GM19395 (cell line): Measurements from ENCODE around the gene CAMK1D.
"Not testable (repeated sequence)": the region's sequence is repeated elsewhere in the genome, so short reads cannot be mapped to it uniquely, and the experiment has no call there.

Experiments
- ATAC-seq: cut with Tn5 transposase; IDR thresholded peaks from one replicate; pipeline ENCODE4 v1.9.1; 2021; ENCODE audit warnings: mild to moderate bottlenecking, moderate library complexity; ENCODE audit not compliant: unreplicated experiment

CAMK1D gene

GRCh38 chr10:12489357-12489756 is 140.0 kb downstream of the CAMK1D start:
- ATAC-seq: no peak

GRCh38 chr10:12489806-12490205 is 140.5 kb downstream of the CAMK1D start:
- ATAC-seq: no peak

DNA sequence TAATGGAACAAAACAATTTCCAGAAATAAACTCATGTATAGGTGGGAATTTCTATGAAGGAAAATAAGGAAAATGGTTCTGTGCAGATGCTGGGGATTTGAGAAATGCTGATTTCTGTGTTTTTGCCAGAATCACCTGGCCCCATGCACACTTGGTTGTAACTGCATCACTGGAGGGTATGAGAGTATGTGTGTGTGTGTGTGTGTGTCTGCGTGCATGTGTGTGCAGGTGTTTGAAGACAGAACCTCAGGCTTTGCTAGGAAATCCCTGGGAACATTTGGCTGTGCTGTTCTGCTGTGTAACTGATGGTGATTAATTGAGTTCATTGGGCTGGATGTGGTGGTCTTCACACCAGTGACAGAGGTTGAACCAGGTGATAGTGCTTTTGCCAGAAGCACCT is 141.6 kb downstream of the CAMK1D start:
- no peak for ATAC-seq

GRCh38 chr10:12491491-12491890 is 142.1 kb downstream of the CAMK1D start:
- no peak for ATAC-seq

DNA sequence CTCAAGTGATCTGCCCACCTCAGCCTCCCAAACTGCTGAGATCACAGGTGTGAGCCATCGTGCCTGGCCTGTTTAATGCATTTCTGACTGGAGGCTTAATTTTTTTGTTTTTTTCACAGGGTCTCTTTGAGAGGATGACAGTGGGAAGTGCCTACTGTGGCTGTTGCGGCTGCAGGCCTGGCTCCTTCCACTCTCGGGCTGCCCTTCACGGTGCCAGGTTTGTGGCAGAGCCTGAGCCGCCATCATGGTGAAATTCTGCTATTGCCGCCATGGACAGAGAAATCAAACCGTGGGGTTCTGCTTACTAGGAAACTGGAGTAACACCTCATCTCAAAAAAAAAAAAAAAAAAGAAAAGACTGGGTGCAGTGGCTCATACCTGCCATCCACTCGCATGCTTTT is 142.7 kb downstream of the CAMK1D start:
- no peak for ATAC-seq

GRCh38 chr10:12497046-12497445 is 147.7 kb downstream of the CAMK1D start:
- not testable (repeated sequence) for ATAC-seq

DNA sequence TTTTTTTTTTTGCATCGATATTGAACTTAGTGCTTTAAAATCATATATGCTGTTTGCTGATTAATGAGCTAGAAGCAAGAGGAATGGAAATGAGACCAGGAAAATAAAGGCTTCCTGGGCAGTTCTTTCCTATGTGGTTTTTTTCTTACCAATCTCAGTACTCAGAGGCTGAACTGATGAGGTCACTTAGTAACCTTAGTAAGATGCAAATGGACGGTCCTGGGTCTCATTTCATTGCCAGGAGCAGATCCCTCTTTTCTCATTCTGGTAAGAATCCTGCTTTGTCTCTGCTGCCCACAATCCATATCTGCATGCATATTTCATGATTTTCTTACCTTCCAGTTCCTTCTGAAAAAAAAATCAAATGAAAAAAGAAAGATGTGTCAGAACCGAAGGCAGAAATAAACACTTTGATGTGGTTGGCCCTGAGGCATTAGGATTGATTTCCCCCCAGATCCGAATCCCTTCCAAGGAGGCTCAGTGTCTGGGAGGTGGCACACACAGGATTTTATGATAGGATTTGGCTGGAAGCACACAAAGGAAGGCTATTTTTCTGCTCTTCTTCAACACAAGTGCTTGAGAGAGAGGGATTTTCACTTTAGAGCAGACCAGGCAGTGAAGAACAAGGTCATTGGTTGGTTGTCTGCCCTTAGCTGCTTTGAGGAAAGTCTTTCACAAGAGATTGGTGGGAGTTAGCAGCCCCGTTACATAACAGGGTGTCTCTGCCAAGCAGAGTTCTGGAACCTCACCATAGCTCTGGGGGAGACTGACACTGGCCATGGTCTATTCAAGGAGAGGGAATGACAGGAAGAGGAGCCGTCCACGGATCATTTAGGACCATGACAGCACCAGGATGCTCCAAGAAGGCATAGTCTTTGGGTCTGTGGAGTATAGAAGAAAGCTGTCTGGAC is 150.0 kb downstream of the CAMK1D start:
- no peak for ATAC-seq

GRCh38 chr10:12500381-12501303 is 151.3 kb downstream of the CAMK1D start:
- ATAC-seq: no peak

GRCh38 chr10:12501324-12501723 is 152.0 kb downstream of the CAMK1D start:
- no peak for ATAC-seq

DNA sequence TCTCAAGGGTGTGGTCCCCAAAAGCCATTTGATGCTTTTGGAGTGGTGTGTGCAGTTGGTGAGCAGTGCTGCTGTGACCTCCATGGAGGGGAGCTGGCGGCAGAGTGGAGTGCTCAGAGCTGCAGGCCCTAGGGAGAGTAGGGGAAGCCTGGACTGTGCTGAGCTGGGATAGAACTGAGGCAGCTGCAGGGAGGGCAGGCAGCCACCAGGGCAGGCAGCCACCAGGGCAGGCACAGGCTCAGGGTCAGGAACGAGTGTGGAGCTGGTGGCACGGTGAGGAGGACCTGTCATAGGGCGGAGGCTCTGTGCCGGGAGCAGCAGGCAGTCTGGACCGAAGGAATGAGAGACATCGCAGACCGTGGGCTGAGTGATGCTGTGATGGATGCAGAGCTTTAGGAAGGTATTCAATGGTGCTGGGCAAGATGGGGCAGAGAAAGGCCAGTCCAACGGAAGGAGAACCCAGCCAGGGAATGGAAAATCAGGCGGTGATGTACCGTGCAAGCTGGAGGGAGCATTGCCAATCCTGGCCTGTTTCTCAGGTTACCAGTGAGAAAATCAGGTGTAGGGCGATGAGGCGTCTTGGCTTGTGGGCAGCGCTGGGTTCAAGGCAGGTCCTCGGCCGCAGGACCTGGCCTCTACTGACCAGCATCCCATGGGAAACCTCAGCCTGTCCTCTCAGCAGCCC is 152.6 kb downstream of the CAMK1D start:
- no peak for ATAC-seq

- no peak for ATAC-seq
These were observed 153.4 kb downstream of the CAMK1D start for GRCh38 chr10:12502526-12503274.

DNA sequence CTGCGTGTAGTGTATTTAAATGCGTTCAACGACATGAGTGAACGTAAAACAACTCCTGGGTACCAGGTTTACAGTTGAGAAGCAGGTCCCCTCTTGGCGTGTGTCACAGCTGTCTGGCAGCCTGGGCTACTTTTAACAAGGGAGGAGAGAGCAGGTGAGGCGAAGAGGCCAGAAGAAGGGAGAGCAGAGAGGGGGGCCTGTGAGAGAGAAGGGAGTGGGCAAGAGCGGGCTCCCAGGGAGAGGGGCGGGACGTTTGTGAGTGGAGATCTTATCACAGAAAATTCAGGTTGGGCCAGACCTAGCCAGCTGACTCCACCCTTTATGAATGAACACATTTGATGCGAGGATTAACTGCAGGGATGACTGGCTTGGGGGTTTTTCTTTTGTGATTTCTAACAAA is 154.0 kb downstream of the CAMK1D start:
- ATAC-seq: no peak

- ATAC-seq: no peak
These were observed 154.8 kb downstream of the CAMK1D start for GRCh38 chr10:12504176-12504575.

DNA sequence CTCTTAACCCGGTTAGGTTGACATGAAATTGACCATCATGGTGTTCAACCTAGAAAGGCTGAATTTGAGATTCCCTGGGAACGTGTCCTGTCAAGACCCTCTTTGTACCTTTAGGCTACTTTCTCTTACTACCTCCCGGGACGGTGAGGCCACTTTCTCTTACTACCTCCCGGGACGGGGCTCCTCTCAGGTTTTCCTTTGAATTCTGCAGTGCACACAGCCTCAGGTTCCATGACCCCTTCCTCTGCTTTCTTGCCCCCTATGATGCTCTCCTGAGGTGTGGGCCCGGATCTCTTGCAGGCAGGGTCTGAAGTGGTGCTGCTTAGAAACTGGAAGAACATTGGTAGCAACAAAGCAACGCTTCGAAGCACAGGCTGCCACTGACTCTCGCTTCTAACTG is 155.3 kb downstream of the CAMK1D start:
- ATAC-seq: no peak

GRCh38 chr10:12505683-12506082 is 156.3 kb downstream of the CAMK1D start:
- ATAC-seq: no peak

DNA sequence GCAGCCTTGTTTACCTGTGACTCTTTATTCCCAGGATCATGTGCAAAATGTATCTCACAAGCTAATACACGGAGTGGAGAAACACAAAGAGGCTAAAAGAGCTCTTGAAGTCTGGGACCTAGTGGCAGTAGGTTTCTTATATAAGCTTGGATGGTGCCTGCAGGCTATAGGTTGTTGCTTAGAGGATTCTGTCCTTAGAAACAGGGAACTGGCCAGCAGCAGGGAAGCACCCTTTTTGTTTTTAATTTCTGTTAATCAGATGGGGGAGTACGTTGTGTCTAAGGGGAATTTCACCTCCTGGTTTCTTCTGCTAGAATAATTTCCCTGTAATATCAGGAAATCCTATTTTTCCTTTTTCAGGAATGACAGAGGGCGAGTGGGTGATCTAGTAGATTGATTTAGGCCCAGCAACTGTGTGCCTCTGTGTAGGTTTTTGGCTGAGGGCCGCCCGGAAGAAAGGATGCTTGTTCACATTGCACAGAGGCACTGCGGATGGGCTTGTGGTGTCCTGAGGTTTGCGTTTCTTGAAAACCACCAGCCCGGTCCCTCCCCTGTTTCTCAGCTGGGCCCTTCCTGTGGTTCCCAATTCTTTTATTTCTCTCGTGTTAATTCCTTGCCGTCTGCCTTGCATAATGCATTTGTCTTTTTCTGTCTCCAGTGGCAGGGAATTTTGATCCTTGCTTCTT is 158.0 kb downstream of the CAMK1D start:
- ATAC-seq: no peak

DNA sequence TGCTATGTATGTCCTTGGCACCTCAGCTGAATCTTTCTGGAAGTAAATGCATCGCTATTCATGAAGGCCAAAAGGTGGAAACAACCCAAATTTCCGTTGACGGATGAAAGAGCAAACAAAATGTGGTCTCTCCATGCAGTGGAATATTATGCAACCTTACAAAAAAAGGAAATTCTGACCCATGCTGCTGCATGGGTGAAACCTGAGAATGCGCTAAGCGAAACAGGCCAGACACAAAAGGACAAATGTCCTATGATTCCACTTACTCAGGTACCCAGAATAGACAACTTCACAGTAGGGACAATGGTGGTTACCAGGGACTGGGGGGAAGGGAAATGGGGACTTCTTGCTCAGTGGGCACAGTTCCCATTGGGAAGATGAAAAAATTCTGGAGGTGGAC is 158.8 kb downstream of the CAMK1D start:
- ATAC-seq: no peak

GRCh38 chr10:12509016-12509793 is 159.9 kb downstream of the CAMK1D start:
- no peak for ATAC-seq

- no peak for ATAC-seq
These were observed 160.4 kb downstream of the CAMK1D start for GRCh38 chr10:12509794-12510100.
